ENCODE results near the gene PTPRC.

PTPRC gene

GRCh38 chr1:198620951-198621824 lies 17.7 kb upstream of the PTPRC start:
- TF ChIP-seq ZNF645 (tag by site-specific recombination; IDR thresholded peaks at IDR 0.05) (no peak), ZNF830 (tag by site-specific recombination; IDR thresholded peaks at IDR 0.05; ENCODE audit: low read depth) (no peak), GLI4 (tag by site-specific recombination; IDR thresholded peaks at IDR 0.05) (no peak), ZNF76 (tag by site-specific recombination; IDR thresholded peaks at IDR 0.05; ENCODE audit: borderline replicate concordance, low read depth) (no peak), KLF7 (tag by site-specific recombination; IDR thresholded peaks at IDR 0.05; ENCODE audit: borderline replicate concordance) (no peak), ZNF510 (tag by site-specific recombination; IDR thresholded peaks at IDR 0.05; ENCODE audit: insufficient replicate concordance) (no peak), ZNF677 (tag by site-specific recombination; IDR thresholded peaks at IDR 0.05) (no peak), ZNF549 (tag by site-specific recombination; IDR thresholded peaks at IDR 0.05) (no peak), ZNF704 (tag by site-specific recombination; IDR thresholded peaks at IDR 0.05) (no peak), ZBTB8A (tag by site-specific recombination; IDR thresholded peaks at IDR 0.05) (no peak), GLIS2 (tag by site-specific recombination; IDR thresholded peaks at IDR 0.05) (no peak), KLF17 (tag by site-specific recombination; IDR thresholded peaks at IDR 0.05) (no peak)
- ChIA-PET POLR2A (no interaction called here), CTCF (no interaction called here)
- H3K4me1 ChIP-seq (ENCODE audit: control insufficient read depth, insufficient read depth, low read length) = no peaks in the 10 kb centered on the region
- no peaks in the 10 kb centered on the region for H3K9me3 ChIP-seq (ENCODE audit: control insufficient read depth, insufficient read depth, low read depth, low read length)
- H3K36me3 ChIP-seq (ENCODE audit: control insufficient read depth in 2 of 2, insufficient read depth in 1 of 2, low read length in 2 of 2) = no peaks in the 10 kb centered on the region
- H3K27ac ChIP-seq (ENCODE audit: extremely low read depth, low read depth, low read length) = no peak overlapping the region
- H3K4me3 ChIP-seq (ENCODE audit: low read depth, low read length) = no peak overlapping the region

DNA sequence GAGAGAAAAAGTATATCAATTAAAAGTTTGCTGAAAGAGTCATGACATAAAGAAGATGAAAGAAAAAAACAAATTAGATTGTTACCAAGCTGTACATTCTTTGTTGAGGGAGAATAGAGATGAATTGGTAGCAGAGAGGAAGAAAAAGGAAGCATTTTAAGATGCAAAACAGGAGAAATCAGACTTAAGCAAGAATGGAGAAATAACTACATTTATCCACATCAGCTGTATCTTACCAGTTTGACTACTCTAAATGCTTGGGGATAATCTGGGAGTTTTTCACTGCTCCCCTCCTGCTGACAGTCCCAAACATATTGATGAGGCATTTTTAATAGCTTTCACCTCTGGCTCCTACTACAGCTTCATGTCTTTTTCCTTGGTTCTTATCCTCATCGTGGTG lies 16.8 kb upstream of the PTPRC start:
- Histone ChIP-seq H3K4me1 (ENCODE audit: control insufficient read depth, insufficient read depth, low read length) (no peaks in the 10 kb centered on the region), H3K9me3 (ENCODE audit: control insufficient read depth, insufficient read depth, low read depth, low read length) (no peaks in the 10 kb centered on the region), H3K27ac (ENCODE audit: extremely low read depth, low read depth, low read length) (no peak overlapping the region), H3K4me3 (ENCODE audit: low read depth, low read length) (no peak overlapping the region), H3K36me3 (ENCODE audit: control insufficient read depth in 2 of 2, insufficient read depth in 1 of 2, low read length in 2 of 2) (no peaks in the 10 kb centered on the region)
- POLR2A ChIA-PET = no interaction called here
- CTCF ChIA-PET = no interaction called here
- TF ChIP-seq ZBTB49 (tag by site-specific recombination; IDR thresholded peaks at IDR 0.05; ENCODE audit: low read depth) (no peak), ZNF155 (tag by site-specific recombination; IDR thresholded peaks at IDR 0.05) (no peak), ZNF701 (tag by site-specific recombination; IDR thresholded peaks at IDR 0.05) (no peak), PRDM10 (tag by site-specific recombination; IDR thresholded peaks at IDR 0.05) (no peak), BCL6B (tag by site-specific recombination; IDR thresholded peaks at IDR 0.05) (no peak), KLF17 (tag by site-specific recombination; IDR thresholded peaks at IDR 0.05) (no peak), ZNF174 (tag by site-specific recombination; IDR thresholded peaks at IDR 0.05) (no peak)
- TF ChIP-seq, protein P1, sequence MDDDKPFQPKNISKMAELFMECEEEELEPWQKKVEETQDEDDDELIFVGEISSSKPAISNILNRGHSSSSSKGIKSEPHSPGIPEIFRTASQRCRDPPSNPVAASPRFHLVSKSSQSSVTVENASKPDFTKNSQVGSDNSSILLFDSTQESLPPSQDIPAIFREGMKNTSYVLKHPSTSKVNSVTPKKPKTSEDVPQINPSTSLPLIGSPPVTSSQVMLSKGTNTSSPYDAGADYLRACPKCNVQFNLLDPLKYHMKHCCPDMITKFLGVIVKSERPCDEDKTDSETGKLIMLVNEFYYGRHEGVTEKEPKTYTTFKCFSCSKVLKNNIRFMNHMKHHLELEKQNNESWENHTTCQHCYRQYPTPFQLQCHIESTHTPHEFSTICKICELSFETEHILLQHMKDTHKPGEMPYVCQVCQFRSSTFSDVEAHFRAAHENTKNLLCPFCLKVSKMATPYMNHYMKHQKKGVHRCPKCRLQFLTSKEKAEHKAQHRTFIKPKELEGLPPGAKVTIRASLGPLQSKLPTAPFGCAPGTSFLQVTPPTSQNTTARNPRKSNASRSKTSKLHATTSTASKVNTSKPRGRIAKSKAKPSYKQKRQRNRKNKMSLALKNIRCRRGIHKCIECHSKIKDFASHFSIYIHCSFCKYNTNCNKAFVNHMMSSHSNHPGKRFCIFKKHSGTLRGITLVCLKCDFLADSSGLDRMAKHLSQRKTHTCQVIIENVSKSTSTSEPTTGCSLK (tag by site-specific recombination; IDR thresholded peaks at IDR 0.05) = no peak
